ENCODE results near the gene TNFRSF9. TPM values are rescaled to one million over a fixed set of nuclear protein-coding genes. Genes with fewer than 3 reads are reported as not detected.

Gene TNFRSF9
- total and polyA plus RNA-seq, 9 of the 15 experiments (the other 6 are each of a cell fraction or from before 2014, with no cell fraction given) = 0.04 to 0.29 (median 0.08) TPM; not detected in 1

- TF ChIP-seq REST (IDR thresholded peaks at IDR 0.05; ENCODE audit: borderline replicate concordance) (peak; percentile 81; the same call in 1 of the 2 replicates), REST (CRISPR knock-in tag; IDR thresholded peaks at IDR 0.05; ENCODE audit: low read depth) (no peak), TBP (optimal IDR thresholded peaks at IDR 0.05; ENCODE audit: low read depth, low read length) (no peak), HNRNPUL1 (IDR thresholded peaks at IDR 0.05; ENCODE audit: low read length) (no peak), FOXK2 (conservative IDR thresholded peaks at IDR 0.05 in 1 of 2, IDR thresholded peaks at IDR 0.05 in 1 of 2; ENCODE audit: low read depth in 2 of 2) (no peak), ELF2 (CRISPR knock-in tag; IDR thresholded peaks at IDR 0.05) (no peak), CC2D1A (IDR thresholded peaks at IDR 0.05) (peak; percentile 88), FOXK1 (CRISPR knock-in tag; IDR thresholded peaks at IDR 0.05; ENCODE audit: borderline replicate concordance) (no peak), ZBTB5 (IDR thresholded peaks at IDR 0.05) (no peak), HMG20B (CRISPR knock-in tag; IDR thresholded peaks at IDR 0.05) (no peak), FUS (optimal IDR thresholded peaks at IDR 0.05; ENCODE audit: low read depth, low read length) (no peak), HDAC2 (IDR thresholded peaks at IDR 0.05) (peak; percentile 46; the same call in 1 of the 2 replicates), ZNF121 (CRISPR knock-in tag; conservative IDR thresholded peaks at IDR 0.05) (peak; percentile 70), ZNF24 (IDR thresholded peaks at IDR 0.05) (0 out of 2 replicates have a peak, but pooled peaks have one; percentile 18), HNRNPL (IDR thresholded peaks at IDR 0.05; ENCODE audit: low read depth, low read length) (no peak), SP1 (CRISPR knock-in tag; IDR thresholded peaks at IDR 0.05) (no peak)
- TF ChIP-seq, protein P1, sequence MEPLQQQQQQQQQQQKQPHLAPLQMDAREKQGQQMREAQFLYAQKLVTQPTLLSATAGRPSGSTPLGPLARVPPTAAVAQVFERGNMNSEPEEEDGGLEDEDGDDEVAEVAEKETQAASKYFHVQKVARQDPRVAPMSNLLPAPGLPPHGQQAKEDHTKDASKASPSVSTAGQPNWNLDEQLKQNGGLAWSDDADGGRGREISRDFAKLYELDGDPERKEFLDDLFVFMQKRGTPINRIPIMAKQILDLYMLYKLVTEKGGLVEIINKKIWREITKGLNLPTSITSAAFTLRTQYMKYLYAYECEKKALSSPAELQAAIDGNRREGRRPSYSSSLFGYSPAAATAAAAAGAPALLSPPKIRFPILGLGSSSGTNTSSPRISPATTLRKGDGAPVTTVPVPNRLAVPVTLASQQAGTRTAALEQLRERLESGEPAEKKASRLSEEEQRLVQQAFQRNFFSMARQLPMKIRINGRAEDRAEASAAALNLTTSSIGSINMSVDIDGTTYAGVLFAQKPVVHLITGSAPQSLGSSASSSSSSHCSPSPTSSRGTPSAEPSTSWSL (CRISPR knock-in tag; IDR thresholded peaks at IDR 0.05; ENCODE audit: borderline replicate concordance) = no peak
Measured at GRCh38 chr1:7902478-7903085, 38.1 kb downstream of the TNFRSF9 start (continued).

Measured in K562 (cell line).